WTC11 (cell line): ENCODE data around the gene MCF2L. TPM values are rescaled to one million over a fixed set of nuclear protein-coding genes. Genes with fewer than 3 reads are reported as not detected.
A peak's percentile ranks its signal among the peaks of the same experiment; 100 is the strongest.

Experiments used
- ATAC-seq: fragments of 200-7000 bp; cut with Tn5 transposase; 2 replicates; pipeline ENCODE4 v1.10.0; 2021; ENCODE audit warnings: mild to moderate bottlenecking, moderate library complexity
- CTCF ChIA-PET: fragments of 300-600 bp; sonication (Branson Sonifier 250); formaldehyde crosslinking; loops from one replicate; lab custom pipeline; 2021; ENCODE audit warnings: antibody characterized with exemption; lab: Charles Lee
- POLR2A ChIA-PET: fragments of 350-600 bp; sonication (Branson Sonifier 250); formaldehyde crosslinking; loops from one replicate; lab custom pipeline; 2021; ENCODE audit warnings: antibody characterized with exemption; lab: Charles Lee
- DNase-seq: peaks from one replicate; pipeline ENCODE4 v3.0.0; 2021; ENCODE audit warnings: low spot score
- H3K27ac Mint-ChIP-seq: 2 replicates; pipeline ENCODE4 v1.8.0; 2021; ENCODE audit warnings: mixed read lengths
- H3K27me3 Mint-ChIP-seq: 2 replicates; pipeline ENCODE4 v1.8.0; 2021; ENCODE audit warnings: low read depth, mild to moderate bottlenecking, moderate library complexity, mixed read lengths
- H3K36me3 Mint-ChIP-seq: 2 replicates; pipeline ENCODE4 v1.8.0; 2021; ENCODE audit warnings: mixed read lengths
- H3K4me1 Mint-ChIP-seq: 2 replicates; pipeline ENCODE4 v1.8.0; 2022; ENCODE audit warnings: mixed read lengths
- H3K4me3 Mint-ChIP-seq: 2 replicates; pipeline ENCODE4 v1.8.0; 2021; ENCODE audit warnings: mild to moderate bottlenecking, moderate library complexity, mixed read lengths
- H3K9me3 Mint-ChIP-seq: 2 replicates; pipeline ENCODE4 v1.8.0; 2021; ENCODE audit warnings: mixed read lengths
- ARID4B ChIP-seq: sonication (generic); formaldehyde crosslinking; IDR thresholded peaks from 2 replicates; pipeline ENCODE4 v1.8.0; 2023; ENCODE audit warnings: missing genetic modification reagents, mild to moderate bottlenecking, borderline replicate concordance
- ATF1 ChIP-seq: sonication (generic); formaldehyde crosslinking; IDR thresholded peaks from 2 replicates; pipeline ENCODE4 v1.8.1; 2023; ENCODE audit warnings: mild to moderate bottlenecking, moderate library complexity, missing genetic modification reagents
- ETV6 ChIP-seq: sonication (generic); formaldehyde crosslinking; IDR thresholded peaks from 2 replicates; pipeline ENCODE4 v1.8.1; 2022; ENCODE audit warnings: mild to moderate bottlenecking, missing genetic modification reagents
- FOXJ3 ChIP-seq: sonication (generic); formaldehyde crosslinking; IDR thresholded peaks from 2 replicates; pipeline ENCODE4 v1.9.0; 2021; ENCODE audit warnings: missing genetic modification reagents, mild to moderate bottlenecking, borderline replicate concordance
- FOXK1 ChIP-seq: sonication (generic); formaldehyde crosslinking; IDR thresholded peaks from 2 replicates; pipeline ENCODE4 v1.8.0; 2022; ENCODE audit warnings: mild to moderate bottlenecking, moderate library complexity, missing genetic modification reagents
- FOXP1 ChIP-seq: sonication (generic); formaldehyde crosslinking; IDR thresholded peaks from 2 replicates; pipeline ENCODE4 v1.8.0; 2022; ENCODE audit warnings: missing genetic modification reagents, mild to moderate bottlenecking, moderate library complexity, borderline replicate concordance
- GRHL2 ChIP-seq: fragments of 250-450 bp; sonication (Bioruptor Pico); IDR thresholded peaks from 2 replicates; pipeline ENCODE4 v1.8.0; 2022; ENCODE audit warnings: mild to moderate bottlenecking, moderate library complexity; ENCODE audit not compliant: insufficient replicate concordance, severe bottlenecking
- IRF2 ChIP-seq: sonication (generic); formaldehyde crosslinking; IDR thresholded peaks from 2 replicates; pipeline ENCODE4 v1.8.0; 2022; ENCODE audit warnings: low read depth, missing genetic modification reagents, borderline replicate concordance
- JUN ChIP-seq: sonication (generic); formaldehyde crosslinking; IDR thresholded peaks from 2 replicates; pipeline ENCODE4 v1.8.0; 2023; ENCODE audit warnings: mild to moderate bottlenecking, missing genetic modification reagents
- KAT7 ChIP-seq: sonication (generic); formaldehyde crosslinking; IDR thresholded peaks from 2 replicates; pipeline ENCODE4 v1.8.1; 2023; ENCODE audit warnings: missing genetic modification reagents, mild to moderate bottlenecking, borderline replicate concordance
- MLX ChIP-seq: sonication (generic); formaldehyde crosslinking; IDR thresholded peaks from 2 replicates; pipeline ENCODE4 v1.8.1; 2023; ENCODE audit warnings: mild to moderate bottlenecking, missing genetic modification reagents, moderate library complexity
- MXD4 ChIP-seq: fragments of 250-450 bp; sonication (Bioruptor Pico); IDR thresholded peaks from 2 replicates; pipeline ENCODE4 v1.8.0; 2021; ENCODE audit warnings: mild to moderate bottlenecking, moderate library complexity, borderline replicate concordance
- NFYB ChIP-seq: sonication (generic); formaldehyde crosslinking; conservative IDR thresholded peaks from 2 replicates; pipeline ENCODE4 v1.8.0; 2022; ENCODE audit warnings: low read depth, missing genetic modification reagents
- NR2C2 ChIP-seq: sonication (generic); formaldehyde crosslinking; IDR thresholded peaks from 2 replicates; pipeline ENCODE4 v1.8.0; 2022; ENCODE audit warnings: mild to moderate bottlenecking, missing genetic modification reagents
- NR3C1 ChIP-seq: sonication (generic); formaldehyde crosslinking; conservative IDR thresholded peaks from 2 replicates; pipeline ENCODE4 v1.8.1; 2023; ENCODE audit warnings: low read depth, mild to moderate bottlenecking, missing genetic modification reagents
- PRRX2 ChIP-seq: fragments of 250-450 bp; sonication (Bioruptor Pico); IDR thresholded peaks from 2 replicates; pipeline ENCODE4 v1.8.0; 2021; ENCODE audit warnings: mild to moderate bottlenecking
- RORB ChIP-seq: fragments of 250-450 bp; sonication (Bioruptor Pico); IDR thresholded peaks from 2 replicates; pipeline ENCODE4 v1.9.0; 2021; ENCODE audit warnings: mild to moderate bottlenecking
- ZMAT4 ChIP-seq: fragments of 250-450 bp; sonication (Bioruptor Pico); IDR thresholded peaks from 2 replicates; pipeline ENCODE4 v1.9.0; 2021; ENCODE audit warnings: mild to moderate bottlenecking
- ZNF219 ChIP-seq: sonication (generic); formaldehyde crosslinking; IDR thresholded peaks from 2 replicates; pipeline ENCODE4 v1.8.0; 2023; ENCODE audit warnings: missing genetic modification reagents, mild to moderate bottlenecking, borderline replicate concordance
- ZNF232 ChIP-seq: sonication (generic); formaldehyde crosslinking; IDR thresholded peaks from 2 replicates; pipeline ENCODE4 v1.8.0; 2022; ENCODE audit warnings: mild to moderate bottlenecking, missing genetic modification reagents
- total RNA-seq: library from RNA; stranded (reverse); gene quantifications from 3 replicates; pipeline ENCODE4 v1.2.3, GENCODE V29; 2021
- TF ChIP-seq, protein P1 (sequence below): sonication (generic); formaldehyde crosslinking; IDR thresholded peaks from 2 replicates; pipeline ENCODE4 v1.8.0; 2022; ENCODE audit warnings: mild to moderate bottlenecking, missing genetic modification reagents
- TF ChIP-seq, protein P2 (sequence below): sonication (generic); formaldehyde crosslinking; IDR thresholded peaks from 2 replicates; pipeline ENCODE4 v1.8.1; 2023; ENCODE audit warnings: mild to moderate bottlenecking, missing genetic modification reagents
- TF ChIP-seq, protein P3 (sequence below): sonication (generic); formaldehyde crosslinking; IDR thresholded peaks from 2 replicates; pipeline ENCODE4 v1.8.1; 2022; ENCODE audit warnings: low read depth, missing genetic modification reagents, borderline replicate concordance
- TF ChIP-seq, protein P4 (sequence below): sonication (generic); formaldehyde crosslinking; IDR thresholded peaks from 2 replicates; pipeline ENCODE4 v1.8.0; 2022; ENCODE audit warnings: mild to moderate bottlenecking, missing genetic modification reagents

MCF2L gene
- total RNA-seq, 1 experiment from 2014 or later: 34.8 TPM

- DNase-seq (no peak), ATAC-seq (no peak)
- H3K36me3 Mint-ChIP-seq: peaks cover 2% of the 10 kb centered on the region
- peaks cover 3% of the 10 kb centered on the region; the same call in 1 of the 2 replicates for H3K9me3 Mint-ChIP-seq
- H3K27ac Mint-ChIP-seq: peak overlapping the region; percentile 60; the same call in 1 of the 2 replicates
- H3K27me3 Mint-ChIP-seq: no peaks in the 10 kb centered on the region
- TF ChIP-seq ZNF232: no peak
- TF ChIP-seq MLX (CRISPR knock-in tag): no peak
- no peak for TF ChIP-seq GRHL2 (CRISPR knock-in tag)
- no peak for TF ChIP-seq ETV6
- TF ChIP-seq, protein P1, sequence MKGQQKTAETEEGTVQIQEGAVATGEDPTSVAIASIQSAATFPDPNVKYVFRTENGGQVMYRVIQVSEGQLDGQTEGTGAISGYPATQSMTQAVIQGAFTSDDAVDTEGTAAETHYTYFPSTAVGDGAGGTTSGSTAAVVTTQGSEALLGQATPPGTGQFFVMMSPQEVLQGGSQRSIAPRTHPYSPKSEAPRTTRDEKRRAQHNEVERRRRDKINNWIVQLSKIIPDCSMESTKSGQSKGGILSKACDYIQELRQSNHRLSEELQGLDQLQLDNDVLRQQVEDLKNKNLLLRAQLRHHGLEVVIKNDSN: no peak
- TF ChIP-seq FOXP1: no peak
- TF ChIP-seq ZNF219 (CRISPR knock-in tag): no peak
- TF ChIP-seq, protein P2, sequence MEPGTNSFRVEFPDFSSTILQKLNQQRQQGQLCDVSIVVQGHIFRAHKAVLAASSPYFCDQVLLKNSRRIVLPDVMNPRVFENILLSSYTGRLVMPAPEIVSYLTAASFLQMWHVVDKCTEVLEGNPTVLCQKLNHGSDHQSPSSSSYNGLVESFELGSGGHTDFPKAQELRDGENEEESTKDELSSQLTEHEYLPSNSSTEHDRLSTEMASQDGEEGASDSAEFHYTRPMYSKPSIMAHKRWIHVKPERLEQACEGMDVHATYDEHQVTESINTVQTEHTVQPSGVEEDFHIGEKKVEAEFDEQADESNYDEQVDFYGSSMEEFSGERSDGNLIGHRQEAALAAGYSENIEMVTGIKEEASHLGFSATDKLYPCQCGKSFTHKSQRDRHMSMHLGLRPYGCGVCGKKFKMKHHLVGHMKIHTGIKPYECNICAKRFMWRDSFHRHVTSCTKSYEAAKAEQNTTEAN (CRISPR knock-in tag): no peak
- TF ChIP-seq, protein P3, sequence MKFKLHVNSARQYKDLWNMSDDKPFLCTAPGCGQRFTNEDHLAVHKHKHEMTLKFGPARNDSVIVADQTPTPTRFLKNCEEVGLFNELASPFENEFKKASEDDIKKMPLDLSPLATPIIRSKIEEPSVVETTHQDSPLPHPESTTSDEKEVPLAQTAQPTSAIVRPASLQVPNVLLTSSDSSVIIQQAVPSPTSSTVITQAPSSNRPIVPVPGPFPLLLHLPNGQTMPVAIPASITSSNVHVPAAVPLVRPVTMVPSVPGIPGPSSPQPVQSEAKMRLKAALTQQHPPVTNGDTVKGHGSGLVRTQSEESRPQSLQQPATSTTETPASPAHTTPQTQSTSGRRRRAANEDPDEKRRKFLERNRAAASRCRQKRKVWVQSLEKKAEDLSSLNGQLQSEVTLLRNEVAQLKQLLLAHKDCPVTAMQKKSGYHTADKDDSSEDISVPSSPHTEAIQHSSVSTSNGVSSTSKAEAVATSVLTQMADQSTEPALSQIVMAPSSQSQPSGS (CRISPR knock-in tag): no peak
- TF ChIP-seq, protein P4, sequence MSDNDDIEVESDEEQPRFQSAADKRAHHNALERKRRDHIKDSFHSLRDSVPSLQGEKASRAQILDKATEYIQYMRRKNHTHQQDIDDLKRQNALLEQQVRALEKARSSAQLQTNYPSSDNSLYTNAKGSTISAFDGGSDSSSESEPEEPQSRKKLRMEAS (CRISPR knock-in tag): no peak
- TF ChIP-seq IRF2 (CRISPR knock-in tag): no peak
- no peak for TF ChIP-seq FOXK1 (CRISPR knock-in tag)
- no peak for TF ChIP-seq NR2C2
- TF ChIP-seq ZMAT4 (CRISPR knock-in tag): no peak
- ChIA-PET CTCF (interaction anchor here (0.9 to 4.0 kb wide), 3 partner anchors 14 to 47 kb away, joined by 3 to 13 read pairs (median 4); partner anchors contain the start of gene MCF2L), POLR2A (interaction anchor here (1.0 kb wide), 1 partner anchor 12 kb away, joined by 3 read pairs; no protein-coding TSS in a partner anchor)
- no peak overlapping the region for H3K4me3 Mint-ChIP-seq
- peaks cover 4% of the 10 kb centered on the region for H3K4me1 Mint-ChIP-seq
Observed at GRCh38 chr13:112983042-112983305, 14.0 kb downstream of the MCF2L start.

DNA sequence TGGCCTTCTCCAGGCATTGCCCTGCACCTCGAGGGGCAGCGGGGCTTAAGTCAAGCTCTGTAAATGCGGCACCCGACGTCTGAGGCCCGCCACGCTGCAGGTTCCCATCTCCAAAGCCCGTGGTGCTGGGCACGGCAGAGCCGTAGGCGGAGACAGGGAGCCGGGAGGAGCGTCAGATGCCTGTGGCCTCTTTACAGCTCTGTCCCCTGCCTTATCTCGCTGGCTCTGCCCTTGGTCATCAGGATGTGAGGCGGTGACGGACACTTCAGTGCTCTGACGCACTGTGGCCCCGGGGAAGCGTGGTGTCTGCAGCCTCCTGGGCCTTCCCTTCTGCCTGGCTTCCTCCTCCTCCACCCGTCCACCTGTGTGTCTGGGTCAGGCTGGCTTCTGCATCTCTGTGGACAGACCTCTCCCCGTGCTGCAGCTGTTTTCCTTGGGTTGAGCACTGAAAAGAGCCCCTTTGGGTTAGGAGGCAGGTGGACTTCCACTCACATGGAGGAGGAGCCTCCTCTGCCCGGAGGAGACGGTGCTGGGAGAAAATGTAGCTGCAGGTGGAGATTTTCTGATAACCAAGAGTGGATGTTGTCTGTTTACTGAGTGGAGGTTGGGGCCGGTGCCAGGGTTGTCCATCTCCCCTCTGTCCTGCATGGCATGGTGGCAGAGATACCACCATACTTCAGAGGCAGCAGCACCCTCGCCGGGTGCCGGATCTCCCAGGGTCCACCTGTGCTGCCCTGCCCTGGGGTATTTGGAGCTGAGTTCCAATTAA is 14.6 kb downstream of the MCF2L start:
- Mint-ChIP-seq H3K27me3 (no peaks in the 10 kb centered on the region), H3K36me3 (peaks cover 4% of the 10 kb centered on the region), H3K27ac (0 out of 2 replicates have a peak overlapping the region, but pooled peaks have one; percentile 60), H3K4me1 (peaks cover 4% of the 10 kb centered on the region), H3K9me3 (peaks cover 5% of the 10 kb centered on the region; the same call in 1 of the 2 replicates), H3K4me3 (no peak overlapping the region)
- ATAC-seq (no peak; the same call in 1 of the 2 replicates), DNase-seq (no peak)
- ChIA-PET POLR2A (interaction anchor here (1.0 kb wide), 1 partner anchor 13 kb away, joined by 3 read pairs; no protein-coding TSS in a partner anchor), CTCF (interaction anchor here (0.9 to 4.0 kb wide), 4 partner anchors 14 to 46 kb away, joined by 3 to 13 read pairs (median 4); partner anchors contain the start of gene MCF2L)
- TF ChIP-seq NR3C1 (CRISPR knock-in tag): no peak
- no peak for TF ChIP-seq ARID4B (CRISPR knock-in tag)
- no peak for TF ChIP-seq KAT7 (CRISPR knock-in tag)
- TF ChIP-seq JUN (CRISPR knock-in tag): no peak
- no peak for TF ChIP-seq PRRX2 (CRISPR knock-in tag)
- no peak for TF ChIP-seq ETV6
- no peak for TF ChIP-seq NFYB
- TF ChIP-seq, protein P1: no peak
- TF ChIP-seq FOXJ3 (CRISPR knock-in tag): no peak
- no peak for TF ChIP-seq ATF1 (CRISPR knock-in tag)
- no peak for TF ChIP-seq RORB (CRISPR knock-in tag)
- TF ChIP-seq MXD4 (CRISPR knock-in tag): no peak
- TF ChIP-seq ZNF232: no peak
- no peak for TF ChIP-seq ZNF219 (CRISPR knock-in tag)
